ENCODE measurements around the gene TBCD.

Gene TBCD

DNA sequence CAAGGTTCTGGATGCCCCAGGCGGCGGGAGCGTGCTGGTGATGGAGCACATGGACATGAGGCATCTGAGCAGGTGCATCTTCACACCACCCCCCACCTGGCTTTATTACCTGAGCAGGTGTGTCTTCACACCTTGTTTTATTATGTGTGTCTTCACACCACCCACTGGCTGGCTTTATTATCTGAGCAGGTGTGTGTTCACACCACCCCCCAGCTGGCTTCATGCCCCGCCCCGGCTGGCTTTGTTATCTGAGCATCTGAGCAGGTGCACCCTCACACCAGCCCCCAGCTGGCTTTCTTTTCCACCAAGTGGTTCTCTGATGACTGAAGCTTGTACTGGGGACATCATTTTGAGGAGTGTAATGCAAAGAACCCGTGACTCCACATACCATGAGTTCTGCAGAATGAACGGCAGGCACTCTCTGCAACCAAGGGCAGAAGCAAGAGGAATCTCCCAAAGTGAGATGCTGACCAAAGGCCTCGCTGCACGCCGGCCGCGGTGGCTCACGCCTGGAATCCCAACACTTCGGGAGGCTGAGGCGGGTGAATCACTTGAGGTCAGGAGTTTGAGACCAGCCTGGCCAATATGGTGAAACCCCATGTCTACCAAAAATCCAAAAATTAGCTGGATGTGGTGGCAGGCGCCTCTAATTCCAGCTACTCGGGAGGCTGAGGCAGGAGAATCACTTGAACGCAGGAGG, 32.7 kb upstream of the TBCD start:
- H3K4me3 ChIP-seq: no peak overlapping the region
- TF ChIP-seq, protein P1, sequence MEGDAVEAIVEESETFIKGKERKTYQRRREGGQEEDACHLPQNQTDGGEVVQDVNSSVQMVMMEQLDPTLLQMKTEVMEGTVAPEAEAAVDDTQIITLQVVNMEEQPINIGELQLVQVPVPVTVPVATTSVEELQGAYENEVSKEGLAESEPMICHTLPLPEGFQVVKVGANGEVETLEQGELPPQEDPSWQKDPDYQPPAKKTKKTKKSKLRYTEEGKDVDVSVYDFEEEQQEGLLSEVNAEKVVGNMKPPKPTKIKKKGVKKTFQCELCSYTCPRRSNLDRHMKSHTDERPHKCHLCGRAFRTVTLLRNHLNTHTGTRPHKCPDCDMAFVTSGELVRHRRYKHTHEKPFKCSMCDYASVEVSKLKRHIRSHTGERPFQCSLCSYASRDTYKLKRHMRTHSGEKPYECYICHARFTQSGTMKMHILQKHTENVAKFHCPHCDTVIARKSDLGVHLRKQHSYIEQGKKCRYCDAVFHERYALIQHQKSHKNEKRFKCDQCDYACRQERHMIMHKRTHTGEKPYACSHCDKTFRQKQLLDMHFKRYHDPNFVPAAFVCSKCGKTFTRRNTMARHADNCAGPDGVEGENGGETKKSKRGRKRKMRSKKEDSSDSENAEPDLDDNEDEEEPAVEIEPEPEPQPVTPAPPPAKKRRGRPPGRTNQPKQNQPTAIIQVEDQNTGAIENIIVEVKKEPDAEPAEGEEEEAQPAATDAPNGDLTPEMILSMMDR (IDR thresholded peaks at IDR 0.05): no peak
- no peak for DNase-seq (ENCODE audit: low spot score)
- no peak overlapping the region for H3K27ac ChIP-seq

DNA sequence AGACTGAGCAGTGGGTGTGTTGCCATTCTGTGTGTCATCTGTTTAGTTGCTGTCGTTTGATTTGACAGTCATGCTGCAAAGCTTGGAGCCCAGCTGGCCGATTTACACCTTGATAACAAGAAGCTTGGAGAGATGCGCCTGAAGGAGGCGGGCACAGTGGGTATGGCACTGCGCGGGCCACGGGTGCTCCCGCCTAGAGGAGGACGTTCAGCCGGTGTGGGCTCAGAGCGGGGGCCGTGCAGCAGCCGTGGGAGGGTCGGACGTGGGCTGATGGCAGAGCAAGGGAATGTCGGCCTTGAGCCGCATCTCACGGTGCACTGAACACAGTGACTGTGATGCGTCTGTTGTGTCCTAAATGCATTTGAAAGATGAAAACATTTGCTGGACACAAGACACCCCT, 31.7 kb upstream of the TBCD start:
- no peak overlapping the region for H3K4me3 ChIP-seq
- no peak overlapping the region for H3K27ac ChIP-seq
- TF ChIP-seq, protein P1 (IDR thresholded peaks at IDR 0.05): no peak
- no peak for DNase-seq (ENCODE audit: low spot score)

DNA sequence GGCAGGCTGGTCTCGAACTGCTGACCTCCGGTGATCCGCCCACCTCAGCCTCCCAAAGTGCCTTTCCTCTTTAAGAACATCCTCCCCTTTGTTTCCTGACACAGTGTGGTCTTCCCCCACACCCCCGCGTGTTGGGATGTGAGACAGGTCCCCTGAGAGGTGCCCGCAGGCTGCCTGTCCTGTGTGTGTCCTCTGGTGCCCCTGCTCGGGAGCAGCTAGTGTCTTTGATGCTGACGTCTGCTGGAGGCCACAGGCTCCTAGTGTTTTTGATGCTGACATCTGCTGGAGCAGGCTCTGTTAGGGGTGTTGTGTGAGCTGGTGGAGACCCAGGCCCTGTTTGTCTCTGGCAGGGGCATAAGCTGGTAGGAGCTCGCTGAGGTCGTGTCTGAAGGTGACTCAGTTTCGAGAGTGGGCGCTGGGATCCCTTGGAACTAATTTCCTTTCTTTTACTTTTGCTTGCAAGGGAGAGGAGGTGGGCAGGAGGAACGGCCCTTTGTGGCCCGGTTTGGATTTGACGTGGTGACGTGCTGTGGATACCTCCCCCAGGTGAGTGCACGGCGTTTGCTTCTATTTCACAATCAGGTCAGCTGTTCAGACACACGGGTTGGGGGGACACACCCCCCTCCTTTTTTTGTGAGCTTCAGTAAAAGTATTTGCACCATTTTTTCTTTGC, 29.4 kb upstream of the TBCD start:
- no peak overlapping the region for H3K27ac ChIP-seq
- no peak overlapping the region for H3K4me3 ChIP-seq
- TF ChIP-seq, protein P1 (IDR thresholded peaks at IDR 0.05): no peak
- no peak for DNase-seq (ENCODE audit: low spot score)

DNA sequence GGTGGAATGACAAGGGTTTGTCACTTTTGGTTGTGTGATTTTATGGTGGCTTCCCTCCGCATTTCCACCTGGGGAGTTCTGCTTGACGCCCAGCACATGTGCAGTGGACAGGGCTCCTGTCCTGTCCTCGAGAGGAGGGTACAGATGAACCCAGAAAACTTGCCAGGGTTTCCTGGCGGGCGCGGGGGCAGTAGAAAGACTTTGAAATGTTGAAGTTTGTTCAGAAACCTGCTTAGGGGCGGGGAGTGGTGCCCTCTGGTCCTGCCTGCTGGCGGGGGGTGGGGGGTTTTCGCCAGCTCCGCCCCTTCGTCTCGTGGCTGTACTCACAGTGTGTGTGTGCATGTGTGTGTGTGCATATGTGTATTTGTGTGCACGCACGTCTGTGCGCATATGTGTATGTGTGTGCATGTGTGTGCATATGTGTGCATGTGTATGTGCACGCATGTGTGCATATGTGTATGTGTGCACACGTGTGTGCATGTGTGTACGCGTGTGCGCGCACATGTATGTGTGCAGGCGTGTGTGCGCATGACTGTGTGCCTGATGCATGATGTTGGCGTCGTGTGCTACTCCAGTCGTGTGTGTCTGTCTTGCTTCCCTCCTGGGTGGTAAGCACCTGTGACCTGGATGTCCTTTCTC, 28.6 kb upstream of the TBCD start:
- DNase-seq (ENCODE audit: low spot score): no peak
- Histone ChIP-seq H3K27ac (no peak overlapping the region), H3K4me3 (no peak overlapping the region)
- TF ChIP-seq, protein P1 (IDR thresholded peaks at IDR 0.05): no peak

DNA sequence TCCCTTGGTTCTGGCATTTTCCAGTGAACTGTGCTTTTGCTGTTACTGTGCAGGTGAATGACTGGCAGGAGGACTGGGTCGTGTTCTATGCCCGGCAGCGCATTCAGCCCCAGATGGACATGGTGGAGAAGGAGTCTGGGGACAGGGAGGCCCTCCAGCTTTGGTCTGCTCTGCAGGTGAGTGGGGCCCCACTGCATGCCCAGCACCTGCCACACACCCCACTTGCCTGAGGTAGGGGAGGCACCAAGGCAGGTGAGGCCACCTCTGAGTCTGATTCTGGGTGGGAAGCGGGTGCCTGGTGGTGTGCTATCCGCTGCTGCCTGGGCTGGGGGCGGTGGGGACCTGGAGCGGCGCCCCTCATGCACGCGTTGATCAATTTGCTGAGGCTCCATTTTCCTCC, 25.4 kb upstream of the TBCD start:
- TF ChIP-seq, protein P1 (IDR thresholded peaks at IDR 0.05): no peak
- Histone ChIP-seq H3K27ac (no peak overlapping the region), H3K4me3 (no peak overlapping the region)
- DNase-seq (ENCODE audit: low spot score): no peak

DNA sequence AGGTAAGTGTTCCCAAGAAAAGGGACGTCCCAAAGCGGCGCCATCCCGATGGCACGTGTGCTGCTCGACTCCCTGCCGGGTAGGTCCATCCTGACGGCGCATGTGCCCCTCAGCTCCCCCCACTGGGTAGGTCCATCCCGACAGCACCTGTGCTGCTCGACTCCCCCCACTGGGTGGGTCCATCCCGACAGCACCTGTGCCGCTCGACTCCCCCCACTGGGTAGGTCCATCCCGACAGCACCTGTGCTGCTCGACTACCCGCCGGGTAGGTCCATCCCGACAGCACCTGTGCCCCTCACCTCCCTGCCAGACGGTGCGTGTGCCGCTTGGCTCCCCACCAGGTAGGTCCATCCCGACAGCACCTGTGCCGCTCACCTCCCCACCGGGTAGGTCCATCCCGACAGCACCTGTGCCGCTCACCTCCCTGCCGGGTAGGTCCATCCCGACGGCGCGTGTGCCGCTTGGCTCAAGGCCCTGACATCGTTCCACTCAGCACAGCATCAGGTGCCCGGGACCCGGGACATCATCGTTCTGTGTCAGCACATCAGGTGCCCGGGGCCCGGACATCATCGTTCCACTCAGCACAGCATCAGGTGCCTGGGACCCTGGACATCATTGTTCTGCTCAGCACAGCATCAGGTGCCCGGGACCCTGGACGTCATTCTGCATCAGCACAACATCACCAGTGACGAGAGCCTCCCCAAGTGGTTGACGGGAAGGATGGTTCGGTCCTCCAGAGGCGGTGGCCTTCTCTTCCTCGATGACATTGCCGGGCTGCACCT, 22.2 kb upstream of the TBCD start:
- no peak overlapping the region for H3K27ac ChIP-seq
- DNase-seq (ENCODE audit: low spot score): no peak
- TF ChIP-seq, protein P1 (IDR thresholded peaks at IDR 0.05): no peak
- no peak overlapping the region for H3K4me3 ChIP-seq
